ENCODE data around the gene TBC1D4.

Gene TBC1D4

DNA sequence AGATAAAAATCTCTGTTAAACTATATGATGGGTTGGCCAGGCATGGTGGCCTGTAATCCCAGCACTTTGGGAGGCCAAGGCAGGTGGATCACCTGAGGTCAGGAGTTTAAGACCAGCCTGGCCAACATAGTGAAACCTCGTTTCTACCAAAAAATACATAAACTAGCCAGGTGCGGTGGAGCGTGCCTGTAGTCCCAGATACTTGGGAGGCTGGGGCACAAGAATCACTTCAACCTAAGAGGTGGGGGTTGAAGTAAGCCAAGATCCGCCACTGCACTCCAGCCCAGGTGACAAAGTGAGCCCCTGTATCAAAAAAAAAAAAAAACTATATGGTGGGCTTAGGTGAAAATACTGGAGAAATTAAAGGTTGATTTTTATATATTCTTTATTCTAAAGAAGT is 11.3 kb downstream of the TBC1D4 start:
- H3K79me2 ChIP-seq (ENCODE audit: insufficient read depth, low read length), result peaks cover 18% of the 10 kb centered on the region
- H3K4me2 ChIP-seq (ENCODE audit: low read depth, low read length, poor library complexity, severe bottlenecking), result no peak overlapping the region
- peaks cover 5% of the 10 kb centered on the region for H4K20me1 ChIP-seq (ENCODE audit: insufficient read depth, low read length, poor library complexity, severe bottlenecking)
- no peak overlapping the region for H3K4me3 ChIP-seq (ENCODE audit: low read length, poor library complexity, severe bottlenecking)
- no peak overlapping the region for H3K9ac ChIP-seq (ENCODE audit: low read depth, low read length, poor library complexity, severe bottlenecking)
- H2AFZ ChIP-seq (ENCODE audit: low read length), result no peak overlapping the region
- H3K9me3 ChIP-seq (ENCODE audit: insufficient read depth, low read depth, low read length), result no peaks in the 10 kb centered on the region
- H3F3A ChIP-seq (ENCODE audit: low read depth), result no peaks in the 10 kb centered on the region
- no peaks in the 10 kb centered on the region for H3K9me2 ChIP-seq (replicated peaks; ENCODE audit: low read depth, low read length)
- no peak for TF ChIP-seq EZH2phosphoT487 (IDR thresholded peaks at IDR 0.05; ENCODE audit: borderline replicate concordance)
- peaks cover 7% of the 10 kb centered on the region for H3K4me1 ChIP-seq (ENCODE audit: insufficient read depth, low read length, poor library complexity, severe bottlenecking)
- H3K27me3 ChIP-seq (ENCODE audit: insufficient read depth, low read length, poor library complexity, severe bottlenecking), result no peaks in the 10 kb centered on the region
- H3K36me3 ChIP-seq (ENCODE audit: insufficient read depth, low read length), result no peaks in the 10 kb centered on the region

- no peak for TF ChIP-seq EZH2phosphoT487 (IDR thresholded peaks at IDR 0.05; ENCODE audit: borderline replicate concordance)
- TF ChIP-seq, protein P1, sequence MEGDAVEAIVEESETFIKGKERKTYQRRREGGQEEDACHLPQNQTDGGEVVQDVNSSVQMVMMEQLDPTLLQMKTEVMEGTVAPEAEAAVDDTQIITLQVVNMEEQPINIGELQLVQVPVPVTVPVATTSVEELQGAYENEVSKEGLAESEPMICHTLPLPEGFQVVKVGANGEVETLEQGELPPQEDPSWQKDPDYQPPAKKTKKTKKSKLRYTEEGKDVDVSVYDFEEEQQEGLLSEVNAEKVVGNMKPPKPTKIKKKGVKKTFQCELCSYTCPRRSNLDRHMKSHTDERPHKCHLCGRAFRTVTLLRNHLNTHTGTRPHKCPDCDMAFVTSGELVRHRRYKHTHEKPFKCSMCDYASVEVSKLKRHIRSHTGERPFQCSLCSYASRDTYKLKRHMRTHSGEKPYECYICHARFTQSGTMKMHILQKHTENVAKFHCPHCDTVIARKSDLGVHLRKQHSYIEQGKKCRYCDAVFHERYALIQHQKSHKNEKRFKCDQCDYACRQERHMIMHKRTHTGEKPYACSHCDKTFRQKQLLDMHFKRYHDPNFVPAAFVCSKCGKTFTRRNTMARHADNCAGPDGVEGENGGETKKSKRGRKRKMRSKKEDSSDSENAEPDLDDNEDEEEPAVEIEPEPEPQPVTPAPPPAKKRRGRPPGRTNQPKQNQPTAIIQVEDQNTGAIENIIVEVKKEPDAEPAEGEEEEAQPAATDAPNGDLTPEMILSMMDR (conservative IDR thresholded peaks at IDR 0.05; ENCODE audit: low read length), result no peak
- H3K4me1 ChIP-seq (ENCODE audit: insufficient read depth, low read length, poor library complexity, severe bottlenecking), result peaks cover 2% of the 10 kb centered on the region
- H3K79me2 ChIP-seq (ENCODE audit: insufficient read depth, low read length), result peaks cover 24% of the 10 kb centered on the region
- no peaks in the 10 kb centered on the region for H3K36me3 ChIP-seq (ENCODE audit: insufficient read depth, low read length)
- H3K9me3 ChIP-seq (ENCODE audit: insufficient read depth, low read depth, low read length), result no peaks in the 10 kb centered on the region
- no peak overlapping the region for H3K4me2 ChIP-seq (ENCODE audit: low read depth, low read length, poor library complexity, severe bottlenecking)
- no peaks in the 10 kb centered on the region for H3K9me2 ChIP-seq (replicated peaks; ENCODE audit: low read depth, low read length)
- peaks cover 5% of the 10 kb centered on the region for H4K20me1 ChIP-seq (ENCODE audit: insufficient read depth, low read length, poor library complexity, severe bottlenecking)
- no peaks in the 10 kb centered on the region for H3K27me3 ChIP-seq (ENCODE audit: insufficient read depth, low read length, poor library complexity, severe bottlenecking)
- no peak overlapping the region for H3K4me3 ChIP-seq (ENCODE audit: low read length, poor library complexity, severe bottlenecking)
- no peak overlapping the region for H2AFZ ChIP-seq (ENCODE audit: low read length)
- H3F3A ChIP-seq (ENCODE audit: low read depth), result no peaks in the 10 kb centered on the region
- H3K9ac ChIP-seq (ENCODE audit: low read depth, low read length, poor library complexity, severe bottlenecking), result no peak overlapping the region
Observed at GRCh38 chr13:75469047-75469446, 12.9 kb downstream of the TBC1D4 start.

DNA sequence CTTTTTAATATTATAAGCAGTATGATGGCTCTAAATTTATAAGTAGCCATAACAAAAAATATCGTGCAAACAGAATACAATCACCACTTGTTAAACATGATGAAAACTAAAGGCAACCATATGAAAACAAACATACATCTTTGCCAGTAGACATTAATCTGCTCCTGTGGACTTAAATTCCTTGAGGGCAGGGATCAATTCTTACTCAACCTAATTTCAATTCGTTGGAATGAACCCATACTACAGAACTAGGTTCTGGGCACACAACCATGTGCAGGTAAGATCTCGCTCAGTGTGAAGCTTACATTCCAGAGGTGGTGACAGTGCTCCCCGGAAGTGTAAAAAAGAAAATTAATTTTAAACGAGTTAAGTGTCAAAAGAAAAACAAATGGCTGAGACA is 13.4 kb downstream of the TBC1D4 start:
- Histone ChIP-seq H2AFZ (ENCODE audit: low read length) (no peak overlapping the region), H3K4me1 (ENCODE audit: insufficient read depth, low read length, poor library complexity, severe bottlenecking) (no peaks in the 10 kb centered on the region), H3K4me2 (ENCODE audit: low read depth, low read length, poor library complexity, severe bottlenecking) (no peak overlapping the region), H3K36me3 (ENCODE audit: insufficient read depth, low read length) (no peaks in the 10 kb centered on the region), H3K79me2 (ENCODE audit: insufficient read depth, low read length) (peaks cover 21% of the 10 kb centered on the region), H3K27me3 (ENCODE audit: insufficient read depth, low read length, poor library complexity, severe bottlenecking) (no peaks in the 10 kb centered on the region), H3K9ac (ENCODE audit: low read depth, low read length, poor library complexity, severe bottlenecking) (no peak overlapping the region), H3K4me3 (ENCODE audit: low read length, poor library complexity, severe bottlenecking) (no peak overlapping the region), H3K9me2 (replicated peaks; ENCODE audit: low read depth, low read length) (no peaks in the 10 kb centered on the region), H4K20me1 (ENCODE audit: insufficient read depth, low read length, poor library complexity, severe bottlenecking) (peaks cover 2% of the 10 kb centered on the region), H3F3A (ENCODE audit: low read depth) (no peaks in the 10 kb centered on the region), H3K9me3 (ENCODE audit: insufficient read depth, low read depth, low read length) (no peaks in the 10 kb centered on the region)
- TF ChIP-seq EZH2phosphoT487 (IDR thresholded peaks at IDR 0.05; ENCODE audit: borderline replicate concordance), result no peak
- TF ChIP-seq, protein P1 (conservative IDR thresholded peaks at IDR 0.05; ENCODE audit: low read length), result no peak

GRCh38 chr13:75468098-75468497 is 13.9 kb downstream of the TBC1D4 start:
- Histone ChIP-seq H3K4me2 (ENCODE audit: low read depth, low read length, poor library complexity, severe bottlenecking) (no peak overlapping the region), H3K4me1 (ENCODE audit: insufficient read depth, low read length, poor library complexity, severe bottlenecking) (peaks cover 4% of the 10 kb centered on the region), H2AFZ (ENCODE audit: low read length) (no peak overlapping the region), H3K36me3 (ENCODE audit: insufficient read depth, low read length) (no peaks in the 10 kb centered on the region), H3F3A (ENCODE audit: low read depth) (no peaks in the 10 kb centered on the region), H3K27me3 (ENCODE audit: insufficient read depth, low read length, poor library complexity, severe bottlenecking) (no peaks in the 10 kb centered on the region), H3K9me2 (replicated peaks; ENCODE audit: low read depth, low read length) (no peaks in the 10 kb centered on the region), H3K4me3 (ENCODE audit: low read length, poor library complexity, severe bottlenecking) (no peak overlapping the region), H3K79me2 (ENCODE audit: insufficient read depth, low read length) (peaks cover 21% of the 10 kb centered on the region), H3K9ac (ENCODE audit: low read depth, low read length, poor library complexity, severe bottlenecking) (no peak overlapping the region), H4K20me1 (ENCODE audit: insufficient read depth, low read length, poor library complexity, severe bottlenecking) (no peaks in the 10 kb centered on the region), H3K9me3 (ENCODE audit: insufficient read depth, low read depth, low read length) (no peaks in the 10 kb centered on the region)
- TF ChIP-seq, protein P1 (conservative IDR thresholded peaks at IDR 0.05; ENCODE audit: low read length), result no peak
- TF ChIP-seq EZH2phosphoT487 (IDR thresholded peaks at IDR 0.05; ENCODE audit: borderline replicate concordance), result no peak
